GM21367 (cell line): ENCODE results near the gene SLC17A1.

Experiments
- ATAC-seq: cut with Tn5 transposase; IDR thresholded peaks from one replicate; pipeline ENCODE4 v1.9.1; 2021; ENCODE audit not compliant: unreplicated experiment

The SLC17A1 gene

GRCh38 chr6:25833136-25833535, 1.3 kb upstream of the SLC17A1 start:
- ATAC-seq: no peak

GRCh38 chr6:25832670-25833069, 818 bp upstream of the SLC17A1 start:
- no peak for ATAC-seq

GRCh38 chr6:25832307-25832662, 433 bp upstream of the SLC17A1 start:
- no peak for ATAC-seq

- ATAC-seq: no peak
These were observed 1.4 kb downstream of the SLC17A1 start for GRCh38 chr6:25830458-25830857.

- ATAC-seq: no peak
These were observed 2.5 kb downstream of the SLC17A1 start for GRCh38 chr6:25829375-25829774.

- no peak for ATAC-seq
These were observed 10.5 kb downstream of the SLC17A1 start for GRCh38 chr6:25821341-25821740.

- no peak for ATAC-seq
These were observed 15.6 kb downstream of the SLC17A1 start for GRCh38 chr6:25816252-25816651.

GRCh38 chr6:25815194-25815593, 16.7 kb downstream of the SLC17A1 start:
- ATAC-seq: no peak

GRCh38 chr6:25804804-25805203, 27.0 kb downstream of the SLC17A1 start:
- ATAC-seq: no peak

- ATAC-seq: no peak
These were observed 30.4 kb downstream of the SLC17A1 start for GRCh38 chr6:25801436-25801835.

- no peak for ATAC-seq
These were observed 37.1 kb downstream of the SLC17A1 start for GRCh38 chr6:25794784-25795183.

GRCh38 chr6:25793970-25794369, 37.9 kb downstream of the SLC17A1 start:
- ATAC-seq: no peak

- no peak for ATAC-seq
These were observed 39.8 kb downstream of the SLC17A1 start for GRCh38 chr6:25792016-25792415.

- ATAC-seq: no peak
These were observed 42.4 kb downstream of the SLC17A1 start for GRCh38 chr6:25789475-25789874.

GRCh38 chr6:25788305-25788922, 43.4 kb downstream of the SLC17A1 start:
- ATAC-seq: no peak

- no peak for ATAC-seq
These were observed 44.4 kb downstream of the SLC17A1 start for GRCh38 chr6:25787428-25787827.

- ATAC-seq: no peak
These were observed 50.7 kb downstream of the SLC17A1 start for GRCh38 chr6:25781134-25781533.

GRCh38 chr6:25777856-25778649, 53.8 kb downstream of the SLC17A1 start:
- no peak for ATAC-seq

GRCh38 chr6:25777031-25777430, 54.8 kb downstream of the SLC17A1 start:
- ATAC-seq: no peak

- no peak for ATAC-seq
These were observed 57.6 kb downstream of the SLC17A1 start for GRCh38 chr6:25774120-25774715.

GRCh38 chr6:25769983-25770382, 61.9 kb downstream of the SLC17A1 start:
- ATAC-seq: no peak

- no peak for ATAC-seq
These were observed 63.3 kb downstream of the SLC17A1 start for GRCh38 chr6:25768566-25768965.
